ENCODE measurements around the gene CYP8B1. TPM values are rescaled to one million over a fixed set of nuclear protein-coding genes. Genes with fewer than 3 reads are reported as not detected.

CYP8B1 gene
- total RNA-seq, 2 donors from 2014 or later: 0.20 TPM; not detected in 1

DNA sequence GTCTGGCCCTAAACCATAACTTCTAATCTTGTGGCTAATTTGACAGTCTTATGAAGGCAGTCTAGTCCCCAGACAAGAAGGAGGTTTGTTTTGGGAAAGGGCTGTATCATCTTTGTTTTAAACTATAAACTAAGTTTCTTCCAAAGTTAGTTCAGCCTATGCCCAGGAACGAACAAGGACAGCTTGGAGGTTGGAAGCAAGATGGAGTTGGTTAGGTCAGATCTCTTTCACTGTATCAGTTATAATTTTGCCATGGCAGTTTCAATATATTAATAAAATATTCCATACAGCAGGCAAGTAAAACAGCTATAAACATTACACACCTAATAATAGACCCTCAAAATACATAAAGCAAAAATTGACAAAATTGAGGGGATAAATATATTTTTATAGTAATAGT is 17.1 kb upstream of the CYP8B1 start:
- no peaks in the 10 kb centered on the region for H3K27me3 ChIP-seq
- TF ChIP-seq CTCF (IDR thresholded peaks at IDR 0.05): no peak
- H3K4me1 ChIP-seq: no peaks in the 10 kb centered on the region
- H3K9ac ChIP-seq (ENCODE audit: low read depth in 2 of 2, low read length in 2 of 2): no peak overlapping the region
- no peak overlapping the region for H3K27ac ChIP-seq
- H3K36me3 ChIP-seq: no peaks in the 10 kb centered on the region
- intact Hi-C loops (cut with DNase I): no loop called here
- no peak overlapping the region for H3K4me3 ChIP-seq
- DNase-seq: no peak
- no peaks in the 10 kb centered on the region for H3K9me3 ChIP-seq

DNA sequence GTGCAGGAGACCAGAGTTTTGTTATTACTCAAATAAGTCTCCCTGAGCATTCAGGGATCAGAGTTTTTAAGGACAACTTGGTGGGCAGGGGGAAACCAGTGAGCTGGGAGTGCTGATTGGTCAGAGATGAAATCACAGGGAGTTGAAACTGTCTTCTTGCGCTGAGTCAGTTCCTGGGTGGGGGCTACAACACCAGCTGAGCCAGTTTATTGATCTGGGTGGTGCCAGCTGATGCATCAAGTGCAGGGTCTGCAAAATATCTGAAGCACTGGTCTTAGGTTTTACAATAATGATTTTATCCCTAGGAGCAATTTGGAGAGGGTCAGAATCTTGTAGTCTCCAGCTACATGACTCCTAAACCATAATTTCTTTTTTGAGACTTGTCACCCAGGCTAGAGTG is 16.5 kb upstream of the CYP8B1 start:
- no peaks in the 10 kb centered on the region for H3K36me3 ChIP-seq
- H3K4me1 ChIP-seq: no peaks in the 10 kb centered on the region
- DNase-seq: no peak
- H3K9me3 ChIP-seq: no peaks in the 10 kb centered on the region
- H3K9ac ChIP-seq (ENCODE audit: low read depth in 2 of 2, low read length in 2 of 2): no peak overlapping the region
- no peaks in the 10 kb centered on the region for H3K27me3 ChIP-seq
- intact Hi-C loops (cut with DNase I): no loop called here
- H3K4me3 ChIP-seq: no peak overlapping the region
- H3K27ac ChIP-seq: no peak overlapping the region
- TF ChIP-seq CTCF (IDR thresholded peaks at IDR 0.05): no peak

DNA sequence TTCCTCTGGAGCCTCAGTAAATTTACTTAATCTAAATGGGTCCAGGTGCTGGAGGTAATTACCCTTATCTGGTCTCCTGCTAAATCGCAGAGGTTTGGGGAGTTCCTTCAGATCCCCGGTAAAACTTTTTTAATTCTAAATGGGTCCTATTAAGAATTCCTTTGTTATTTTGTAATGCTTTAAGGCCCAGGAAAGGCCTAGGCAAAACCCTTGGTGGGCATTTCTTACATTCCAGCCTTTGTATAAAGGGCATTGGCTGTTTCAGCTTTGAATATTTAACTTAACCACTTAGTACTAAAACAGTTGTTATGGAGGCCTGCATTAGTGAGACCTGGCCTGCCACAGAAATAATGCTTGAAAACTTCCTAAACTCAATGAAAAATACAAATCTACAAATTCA is 15.4 kb upstream of the CYP8B1 start:
- no peak overlapping the region for H3K4me3 ChIP-seq
- no peaks in the 10 kb centered on the region for H3K36me3 ChIP-seq
- TF ChIP-seq CTCF (IDR thresholded peaks at IDR 0.05): no peak
- no peak overlapping the region for H3K9ac ChIP-seq (ENCODE audit: low read depth in 2 of 2, low read length in 2 of 2)
- H3K4me1 ChIP-seq: no peaks in the 10 kb centered on the region
- no peak overlapping the region for H3K27ac ChIP-seq
- DNase-seq: no peak
- no peaks in the 10 kb centered on the region for H3K27me3 ChIP-seq
- intact Hi-C loops (cut with DNase I): no loop called here
- H3K9me3 ChIP-seq: no peaks in the 10 kb centered on the region

- Histone ChIP-seq H3K27me3 (no peaks in the 10 kb centered on the region), H3K9me3 (no peaks in the 10 kb centered on the region), H3K9ac (ENCODE audit: low read depth in 2 of 2, low read length in 2 of 2) (no peak overlapping the region), H3K4me1 (no peaks in the 10 kb centered on the region), H3K27ac (no peak overlapping the region), H3K4me3 (no peak overlapping the region), H3K36me3 (no peaks in the 10 kb centered on the region)
- no peak for DNase-seq
- intact Hi-C loops (cut with DNase I): loop anchor here (10.0 kb wide), 1 partner anchor 302 kb away; the partner anchor contains the start of gene SEC22C
- TF ChIP-seq CTCF (IDR thresholded peaks at IDR 0.05): no peak
Observed at GRCh38 chr3:42887084-42887483, 11.4 kb upstream of the CYP8B1 start.

GRCh38 chr3:42886294-42886822 is 10.7 kb upstream of the CYP8B1 start:
- intact Hi-C loops (cut with DNase I): loop anchor here (10.0 kb wide), 1 partner anchor 302 kb away; the partner anchor contains the start of gene SEC22C
- Histone ChIP-seq H3K9me3 (no peaks in the 10 kb centered on the region), H3K9ac (ENCODE audit: low read depth in 2 of 2, low read length in 2 of 2) (no peak overlapping the region), H3K4me1 (no peaks in the 10 kb centered on the region), H3K27me3 (no peaks in the 10 kb centered on the region), H3K4me3 (no peak overlapping the region), H3K27ac (no peak overlapping the region), H3K36me3 (no peaks in the 10 kb centered on the region)
- TF ChIP-seq CTCF (IDR thresholded peaks at IDR 0.05): no peak
- no peak for DNase-seq
